Hepatocyte (in vitro differentiated cells): ENCODE results near the gene SUPV3L1. TPM values are rescaled to one million over a fixed set of nuclear protein-coding genes. Genes with fewer than 3 reads are reported as not detected.

ENCODE experiments used
- DNase-seq: peaks from one replicate; pipeline ENCODE4 v3.0.0-alpha.2; 2016; ENCODE audit warnings: low spot score
- H2AFZ ChIP-seq: fragments of 200-600 bp; sonication (generic); 2 replicates; pipeline ENCODE4 v1.6.0; 2016; ENCODE audit warnings: antibody characterized with exemption, mild to moderate bottlenecking
- H3K27ac ChIP-seq: fragments of 200-600 bp; sonication (generic); 2 replicates; pipeline ENCODE4 v1.5.1; 2016; ENCODE audit warnings: mild to moderate bottlenecking
- H3K27me3 ChIP-seq: fragments of 200-600 bp; sonication (generic); 2 replicates; pipeline ENCODE4 v1.6.1; 2016
- H3K36me3 ChIP-seq: fragments of 200-600 bp; sonication (generic); replicated peaks from 2 replicates; pipeline ENCODE4 v1.5.1; 2016; ENCODE audit warnings: low read depth; ENCODE audit not compliant: insufficient read depth
- H3K4me1 ChIP-seq: fragments of 200-600 bp; sonication (generic); 2 replicates; pipeline ENCODE4 v1.5.1; 2016; ENCODE audit warnings: mild to moderate bottlenecking, moderate library complexity; ENCODE audit not compliant: insufficient read depth
- H3K4me2 ChIP-seq: fragments of 200-600 bp; sonication (generic); 2 replicates; pipeline ENCODE4 v1.6.0; 2016
- H3K4me3 ChIP-seq: fragments of 200-600 bp; sonication (generic); 2 replicates; pipeline ENCODE4 v1.5.1; 2016; ENCODE audit warnings: mild to moderate bottlenecking
- H3K79me2 ChIP-seq: fragments of 200-600 bp; sonication (generic); 2 replicates; pipeline ENCODE4 v1.6.0; 2017; ENCODE audit warnings: mild to moderate bottlenecking
- H3K9me2 ChIP-seq: fragments of 200-600 bp; sonication (generic); replicated peaks from 2 replicates; pipeline ENCODE4 v1.6.0; 2017; ENCODE audit warnings: mild to moderate bottlenecking; ENCODE audit not compliant: insufficient read depth
- H3K9me3 ChIP-seq: fragments of 200-600 bp; sonication (generic); 2 replicates; pipeline ENCODE4 v1.5.1; 2016; ENCODE audit warnings: low read depth, mild to moderate bottlenecking
- H4K20me1 ChIP-seq: fragments of 200-600 bp; sonication (generic); 2 replicates; pipeline ENCODE4 v1.6.0; 2016; ENCODE audit warnings: mild to moderate bottlenecking; ENCODE audit not compliant: insufficient read depth, poor library complexity, severe bottlenecking
- CTCF ChIP-seq: fragments of 200-600 bp; sonication (generic); IDR thresholded peaks from 2 replicates; pipeline ENCODE4 v1.5.1; 2016; ENCODE audit warnings: antibody characterized with exemption, mild to moderate bottlenecking; ENCODE audit not compliant: poor library complexity
- EZH2 ChIP-seq: fragments of 200-600 bp; sonication (generic); IDR thresholded peaks from 2 replicates; pipeline ENCODE4 v1.6.1; 2016; ENCODE audit warnings: antibody characterized with exemption, mild to moderate bottlenecking, borderline replicate concordance
- EZH2phosphoT487 ChIP-seq: fragments of 200-600 bp; sonication (generic); IDR thresholded peaks from one replicate; pipeline ENCODE4 v1.6.1; 2018; ENCODE audit warnings: antibody characterized with exemption, mild to moderate bottlenecking, low read depth, moderate library complexity; ENCODE audit not compliant: unreplicated experiment, severe bottlenecking
- WGBS: methylation state at CpG from one replicate; pipeline ENCODE4 v1.1.6; 2016; ENCODE audit warnings: low lambda C conversion rate; ENCODE audit errors: missing lambda C conversion rate; 5-methylcytosine and 5-hydroxymethylcytosine counted together
- polyA plus RNA-seq: library from polyadenylated mRNA; unstranded; fragments of >200 nt; fragmentation: Nextera tagmentation; extraction: Ambion mirVana; gene quantifications from 2 replicates; pipeline ENCODE4 v1.2.1, GENCODE V29; 2016
- total RNA-seq: library from RNA; depleted of rRNA; stranded (reverse); fragments of >200 nt; gene quantifications from 2 replicates; pipeline ENCODE4 v1.2.3, GENCODE V29; 2014

The SUPV3L1 gene
- total and polyA plus RNA-seq, 2 experiments from 2014 or later, result 27.6 to 27.9 TPM

- no peaks in the 10 kb centered on the region for H3K9me3 ChIP-seq
- H3K79me2 ChIP-seq, result no peaks in the 10 kb centered on the region
- TF ChIP-seq CTCF (peak; percentile 93), EZH2phosphoT487 (no peak), EZH2 (no peak)
- peak; percentile 87 for DNase-seq
- H3K4me2 ChIP-seq, result peak overlapping the region; percentile 30
- H3K4me3 ChIP-seq, result no peak overlapping the region
- no peaks in the 10 kb centered on the region for H3K4me1 ChIP-seq
- no peak overlapping the region for H3K27ac ChIP-seq
- no peaks in the 10 kb centered on the region for H4K20me1 ChIP-seq
- H3K36me3 ChIP-seq, result no peaks in the 10 kb centered on the region
- 26% methylated on average over 17 of the region's 17 CpGs for WGBS
- H3K9me2 ChIP-seq, result no peaks in the 10 kb centered on the region
- no peak overlapping the region for H2AFZ ChIP-seq
- no peaks in the 10 kb centered on the region for H3K27me3 ChIP-seq
Measured at GRCh38 chr10:69237528-69238159, 57.6 kb downstream of the SUPV3L1 start.

DNA sequence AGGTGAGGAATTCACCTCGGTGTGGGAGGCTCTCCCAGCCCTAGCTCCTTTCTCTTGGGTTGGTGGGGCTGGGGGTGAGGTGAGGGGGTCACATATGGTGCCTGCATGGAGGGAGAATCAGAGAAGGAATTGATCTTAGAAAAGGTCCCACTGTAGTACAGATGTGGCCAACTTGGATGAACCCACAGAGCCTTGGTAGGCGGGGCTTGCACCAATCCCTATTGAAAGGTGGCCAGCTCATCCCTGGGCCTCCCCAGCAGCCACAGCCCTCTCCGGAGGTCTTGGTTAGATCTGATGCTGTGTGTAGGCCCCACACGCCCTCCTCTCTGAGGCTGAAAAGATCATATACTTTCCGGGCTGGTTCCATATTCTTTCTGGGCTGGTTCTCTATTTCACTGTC lies 59.1 kb downstream of the SUPV3L1 start:
- Histone ChIP-seq H3K36me3 (no peaks in the 10 kb centered on the region), H3K27ac (no peak overlapping the region)

DNA sequence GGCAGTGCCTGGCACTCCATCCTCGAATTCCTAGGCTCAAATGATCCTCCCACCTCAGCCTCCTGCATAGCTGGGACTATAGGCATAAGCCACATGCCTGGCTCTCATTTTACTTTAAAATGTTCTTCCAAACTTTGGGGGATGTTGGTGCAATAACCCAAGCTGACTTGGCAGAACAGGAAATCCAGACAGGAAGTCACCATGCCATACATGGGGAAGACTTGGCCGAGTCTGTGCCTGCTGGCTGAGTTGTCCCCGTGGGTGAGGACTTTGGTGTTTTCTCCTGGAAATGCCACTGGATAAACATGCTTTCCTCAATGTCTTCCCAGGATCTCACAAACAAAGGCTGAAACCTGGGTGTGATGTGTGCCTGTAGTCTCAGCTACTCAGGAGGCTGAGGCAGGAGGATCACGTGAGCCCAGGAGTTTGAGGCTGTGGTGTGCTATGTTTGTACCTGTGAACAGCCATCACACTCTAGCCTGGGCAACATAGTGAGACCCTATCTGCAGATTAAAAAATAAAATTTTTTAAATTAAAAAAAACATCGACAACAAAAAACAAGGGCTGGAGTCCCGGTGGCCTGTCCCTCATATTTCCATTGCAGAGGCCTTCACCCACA lies 59.9 kb downstream of the SUPV3L1 start:
- WGBS, result 96% methylated on average over 6 of the region's 6 CpGs
- Histone ChIP-seq H3K9me3 (no peaks in the 10 kb centered on the region), H3K4me2 (no peak overlapping the region), H3K9me2 (no peaks in the 10 kb centered on the region), H3K36me3 (no peaks in the 10 kb centered on the region), H4K20me1 (no peaks in the 10 kb centered on the region), H3K27me3 (no peaks in the 10 kb centered on the region), H3K79me2 (no peaks in the 10 kb centered on the region), H3K4me1 (no peaks in the 10 kb centered on the region), H3K27ac (no peak overlapping the region), H3K4me3 (no peak overlapping the region), H2AFZ (no peak overlapping the region)
- TF ChIP-seq CTCF (no peak), EZH2phosphoT487 (no peak), EZH2 (no peak)
- DNase-seq, result no peak

More for the DNA sequence above, 59.1 kb downstream of the SUPV3L1 start:
- Histone ChIP-seq H4K20me1 (no peaks in the 10 kb centered on the region), H3K79me2 (no peaks in the 10 kb centered on the region), H3K4me3 (no peak overlapping the region), H3K27me3 (no peaks in the 10 kb centered on the region), H3K9me2 (no peaks in the 10 kb centered on the region), H3K4me2 (no peak overlapping the region), H2AFZ (no peak overlapping the region), H3K4me1 (no peaks in the 10 kb centered on the region), H3K9me3 (no peaks in the 10 kb centered on the region)
- WGBS, result 90% methylated on average over 5 of the region's 5 CpGs
- TF ChIP-seq CTCF (no peak), EZH2phosphoT487 (no peak), EZH2 (no peak)
- no peak for DNase-seq
